PC-9 (cell line): Measurements from ENCODE around the gene MT1F. TPM values are rescaled to one million over a fixed set of nuclear protein-coding genes. Genes with fewer than 3 reads are reported as not detected.

Experiments
- BruUV-seq: library from RNA; stranded (reverse); fragments of 400-500 nt; replicated peaks from 2 replicates; lab custom pipeline; 2021; lab: Mats Ljungman, UMichigan
- CTCF ChIA-PET: fragments of 300-600 bp; sonication (Branson Sonifier 250); formaldehyde crosslinking; loops from one replicate; lab custom pipeline; 2022; ENCODE audit warnings: antibody characterized with exemption; lab: Charles Lee
- POLR2A ChIA-PET: fragments of 300-600 bp; sonication (Branson Sonifier 250); formaldehyde crosslinking; loops from one replicate; lab custom pipeline; 2022; ENCODE audit warnings: antibody characterized with exemption; ENCODE audit not compliant: unreplicated experiment; lab: Charles Lee
- DNase-seq, 2 experiments: peaks; one replicate each; pipeline versions ENCODE4 v3.0.0 to v3.0.0-alpha.2; 2015 to 2022; ENCODE audit warnings: mixed read lengths in 1 of 2
- H2AFZ ChIP-seq: fragments of 200-600 bp; sonication (generic); 2 replicates; pipeline ENCODE4 v1.8.1; 2017; ENCODE audit warnings: antibody characterized with exemption
- H3F3A ChIP-seq: fragments of 200-600 bp; sonication (generic); 2 replicates; pipeline ENCODE4 v1.8.1; 2017; ENCODE audit warnings: antibody characterized with exemption, mild to moderate bottlenecking, low read depth; ENCODE audit not compliant: insufficient read depth
- H3K27ac ChIP-seq: fragments of 200-600 bp; sonication (generic); 2 replicates; pipeline ENCODE4 v1.6.1; 2016; ENCODE audit warnings: mixed run types
- H3K27me3 ChIP-seq: fragments of 200-600 bp; sonication (generic); 2 replicates; pipeline ENCODE4 v1.6.1; 2016; ENCODE audit warnings: low read depth, mixed run types; ENCODE audit not compliant: insufficient read depth
- H3K36me3 ChIP-seq: fragments of 200-600 bp; sonication (generic); 2 replicates; pipeline ENCODE4 v1.6.1; 2016; ENCODE audit warnings: low read depth, mixed run types
- H3K4me1 ChIP-seq: fragments of 200-600 bp; sonication (generic); replicated peaks from 2 replicates; pipeline ENCODE4 v1.6.1; 2016; ENCODE audit warnings: mixed run types; ENCODE audit not compliant: insufficient read depth
- H3K4me2 ChIP-seq: fragments of 200-600 bp; sonication (generic); 2 replicates; pipeline ENCODE4 v1.6.1; 2017; ENCODE audit warnings: mixed run types
- H3K4me3 ChIP-seq: fragments of 200-600 bp; sonication (generic); 2 replicates; pipeline ENCODE4 v1.6.1; 2016; ENCODE audit warnings: mixed run types
- H3K79me2 ChIP-seq: fragments of 200-600 bp; sonication (generic); 2 replicates; pipeline ENCODE4 v1.6.1; 2017; ENCODE audit warnings: low read depth, mixed run types
- H3K9me2 ChIP-seq: fragments of 200-600 bp; sonication (generic); 2 replicates; pipeline ENCODE4 v1.8.1; 2017; ENCODE audit warnings: mild to moderate bottlenecking; ENCODE audit not compliant: insufficient read depth
- H3K9me3 ChIP-seq: fragments of 200-600 bp; sonication (generic); 2 replicates; pipeline ENCODE4 v1.8.1; 2016; ENCODE audit warnings: low read depth; ENCODE audit not compliant: insufficient read depth
- H4K20me1 ChIP-seq: fragments of 200-600 bp; sonication (generic); 2 replicates; pipeline ENCODE4 v1.8.1; 2017; ENCODE audit not compliant: insufficient read depth
- CTCF ChIP-seq: fragments of 200-600 bp; sonication (generic); conservative IDR thresholded peaks from 2 replicates; pipeline ENCODE4 v1.6.1; 2017; ENCODE audit warnings: mixed run types, antibody characterized with exemption, mild to moderate bottlenecking, moderate library complexity
- EZH2 ChIP-seq: fragments of 200-600 bp; sonication (generic); IDR thresholded peaks from 2 replicates; pipeline ENCODE4 v1.8.0; 2017; ENCODE audit warnings: antibody characterized with exemption, low read depth
- intact Hi-C: fragments of 100-400 bp; cut with micrococcal nuclease; formaldehyde crosslinking; loops from one replicate; pipeline ENCODE4 v1.10.0; 2022; ENCODE audit not compliant: unreplicated experiment
- total RNA-seq: library from RNA; stranded (reverse); gene quantifications from 2 replicates; pipeline ENCODE4 v1.2.3, GENCODE V29; 2021

The MT1F gene
- total RNA-seq, 1 experiment from 2014 or later = 4.0 TPM

DNA sequence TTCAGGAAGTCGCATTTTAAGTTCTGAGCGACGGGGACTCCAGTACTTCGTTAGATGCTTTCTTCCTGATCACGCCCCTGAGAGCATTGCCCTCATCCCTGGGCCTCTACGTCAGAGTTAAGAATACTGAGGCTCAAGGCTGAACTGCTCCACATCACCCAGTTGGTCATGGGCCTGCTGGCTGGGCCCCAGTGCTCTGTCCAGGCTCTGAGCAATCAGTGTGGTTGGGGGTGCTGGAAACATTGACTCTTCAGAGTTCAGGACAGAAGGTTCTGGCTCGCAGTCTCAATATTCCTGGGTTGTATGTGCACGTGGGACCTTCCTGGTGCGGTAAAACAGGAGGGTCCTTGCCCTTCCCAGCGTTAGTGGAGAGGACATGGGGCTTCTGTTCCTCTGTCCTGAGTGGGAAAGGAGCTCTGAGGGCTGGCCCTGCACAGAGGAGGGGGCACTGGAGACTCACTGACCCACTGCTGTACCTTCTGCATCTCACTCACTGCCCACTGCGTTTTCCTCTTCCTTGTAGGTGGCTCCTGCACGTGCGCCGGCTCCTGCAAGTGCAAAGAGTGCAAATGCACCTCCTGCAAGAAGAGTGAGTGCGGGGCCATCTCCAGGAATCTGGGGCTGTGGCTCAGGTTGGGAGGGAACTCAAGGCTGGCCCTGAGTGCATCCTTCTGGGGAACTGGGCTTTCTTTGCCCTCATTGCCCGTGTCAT lies 31.7 kb upstream of the MT1F start:
- TSS peak; percentile 94 for BruUV-seq
- intact Hi-C loops = loop anchor here (2.0 kb wide), 1 partner anchor 19 kb away; no protein-coding TSS in a partner anchor
- Histone ChIP-seq H3K4me3 (no peak overlapping the region), H3K79me2 (no peaks in the 10 kb centered on the region), H3K9me2 (no peaks in the 10 kb centered on the region), H4K20me1 (no peaks in the 10 kb centered on the region), H3K4me2 (no peak overlapping the region), H3F3A (peaks cover 8% of the 10 kb centered on the region; the same call in 1 of the 2 replicates), H3K4me1 (peaks cover 17% of the 10 kb centered on the region), H3K9me3 (no peaks in the 10 kb centered on the region), H3K36me3 (no peaks in the 10 kb centered on the region), H3K27me3 (no peaks in the 10 kb centered on the region), H2AFZ (no peak overlapping the region), H3K27ac (no peak overlapping the region)
- ChIA-PET CTCF (interaction anchor here (0.7 kb wide), 1 partner anchor 49 kb away, joined by 4 read pairs; no protein-coding TSS in a partner anchor), POLR2A (interaction anchor here (0.7 kb wide), 1 partner anchor 407 kb away, joined by 7 read pairs; no protein-coding TSS in a partner anchor)
- no peak for TF ChIP-seq EZH2
- no peak for TF ChIP-seq CTCF
- DNase-seq = no peak

DNA sequence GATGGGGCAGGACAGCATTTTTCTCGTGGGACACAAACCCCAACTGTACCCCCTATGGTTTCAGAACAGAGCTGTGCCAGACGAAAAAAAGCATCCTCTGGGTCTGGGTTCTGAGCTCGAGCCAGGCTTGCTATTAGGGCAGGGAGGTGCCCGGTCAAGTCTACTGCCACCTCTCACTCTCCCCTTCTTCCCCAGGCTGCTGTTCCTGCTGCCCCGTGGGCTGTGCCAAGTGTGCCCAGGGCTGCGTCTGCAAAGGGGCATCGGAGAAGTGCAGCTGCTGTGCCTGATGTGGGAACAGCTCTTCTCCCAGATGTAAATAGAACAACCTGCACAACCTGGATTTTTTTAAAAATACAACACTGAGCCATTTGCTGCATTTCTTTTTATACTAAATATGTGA lies 31.1 kb upstream of the MT1F start:
- POLR2A ChIA-PET = interaction anchor here (0.7 kb wide), 1 partner anchor 407 kb away, joined by 7 read pairs; no protein-coding TSS in a partner anchor
- Histone ChIP-seq H3K36me3 (no peaks in the 10 kb centered on the region), H3K4me3 (no peak overlapping the region), H3K9me3 (no peaks in the 10 kb centered on the region), H3K4me2 (peak overlapping the region; percentile 62), H3K4me1 (peaks cover 13% of the 10 kb centered on the region), H3F3A (peaks cover 8% of the 10 kb centered on the region; the same call in 1 of the 2 replicates), H3K27me3 (no peaks in the 10 kb centered on the region), H2AFZ (0 out of 2 replicates have a peak overlapping the region, but pooled peaks have one; percentile 17), H3K9me2 (no peaks in the 10 kb centered on the region), H4K20me1 (no peaks in the 10 kb centered on the region), H3K27ac (peak overlapping the region; percentile 62), H3K79me2 (no peaks in the 10 kb centered on the region)
- CTCF ChIA-PET = interaction anchor here (0.7 kb wide), 1 partner anchor 50 kb away, joined by 4 read pairs; no protein-coding TSS in a partner anchor
- intact Hi-C loops = loop anchor here (2.0 kb wide), 1 partner anchor 20 kb away; no protein-coding TSS in a partner anchor
- DNase-seq = no peak
- BruUV-seq = no TSS peak
- TF ChIP-seq EZH2 (no peak), CTCF (no peak)

DNA sequence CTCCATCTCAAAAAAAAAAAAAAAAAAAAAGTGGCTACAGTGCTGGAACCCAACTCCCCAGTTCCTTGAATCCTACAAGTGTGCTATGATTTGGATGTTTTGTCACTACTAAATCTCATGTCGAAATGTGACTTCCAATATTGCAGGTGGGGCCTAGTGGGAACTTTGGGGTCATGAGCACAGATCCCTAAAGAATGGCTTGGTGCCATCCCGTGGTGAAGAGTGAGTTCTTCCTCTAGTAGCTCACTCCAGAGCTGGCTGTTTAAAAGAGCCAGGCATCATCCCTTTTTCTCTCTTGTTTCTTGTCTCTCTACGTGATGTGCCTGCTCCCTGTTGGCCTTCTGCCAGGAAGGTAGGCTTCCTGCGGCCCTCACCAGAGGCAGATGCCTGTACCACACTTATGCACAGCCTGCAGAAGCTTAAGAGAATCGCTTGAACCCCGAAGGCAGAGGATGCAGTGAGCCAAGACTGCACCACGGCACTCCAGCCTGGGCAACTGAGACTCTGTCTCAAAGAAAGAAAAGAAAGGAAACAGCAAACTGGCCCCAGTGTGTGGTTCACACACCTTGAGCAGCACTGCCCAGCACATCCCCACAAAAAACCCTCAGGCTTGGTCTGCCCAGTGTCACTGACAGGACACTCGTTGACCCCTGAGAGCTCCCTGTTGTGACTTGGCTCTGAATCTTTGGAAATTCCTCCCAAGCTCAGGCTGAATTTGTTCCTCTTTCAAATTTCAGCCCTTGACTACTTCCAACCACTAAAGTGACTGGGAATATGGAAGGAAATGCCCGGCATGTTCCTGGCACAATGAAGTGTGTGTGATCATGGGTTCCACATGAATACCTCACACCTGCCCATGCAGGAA lies 29.0 kb upstream of the MT1F start:
- Histone ChIP-seq H3K9me2 (no peaks in the 10 kb centered on the region), H3K4me1 (peaks cover 7% of the 10 kb centered on the region), H4K20me1 (no peaks in the 10 kb centered on the region), H3K79me2 (no peaks in the 10 kb centered on the region), H3K9me3 (no peaks in the 10 kb centered on the region), H3K27ac (no peak overlapping the region), H3K36me3 (no peaks in the 10 kb centered on the region), H3K4me2 (no peak overlapping the region), H3K4me3 (no peak overlapping the region), H3F3A (peaks cover 8% of the 10 kb centered on the region; the same call in 1 of the 2 replicates), H3K27me3 (no peaks in the 10 kb centered on the region), H2AFZ (no peak overlapping the region)
- ChIA-PET CTCF (no interaction called here), POLR2A (no interaction called here)
- no peak for DNase-seq
- intact Hi-C loops = no loop called here
- TF ChIP-seq CTCF (no peak), EZH2 (no peak)
- BruUV-seq = no TSS peak
